ENCODE measurements around the gene PNMA8A. TPM values are rescaled to one million over a fixed set of nuclear protein-coding genes. Genes with fewer than 3 reads are reported as not detected.

The PNMA8A gene
- total RNA-seq, 1 experiment from 2014 or later: not detected

GRCh38 chr19:46453661-46454060, 17.7 kb downstream of the PNMA8A start:
- Histone ChIP-seq H3K27ac (ENCODE audit: low read depth, low read length) (no peak overlapping the region), H2AFZ (ENCODE audit: low read depth, low read length, poor library complexity, severe bottlenecking) (no peak overlapping the region), H4K20me1 (ENCODE audit: insufficient read depth) (no peaks in the 10 kb centered on the region), H3K9me2 (ENCODE audit: insufficient read depth) (no peaks in the 10 kb centered on the region), H3K9ac (ENCODE audit: low read length) (no peak overlapping the region), H3K4me1 (ENCODE audit: control insufficient read depth in 1 of 2, insufficient read depth in 2 of 2, low read length in 2 of 2) (no peaks in the 10 kb centered on the region), H3K36me3 (ENCODE audit: control insufficient read depth in 1 of 2, insufficient read depth in 2 of 2, low read length in 2 of 2) (no peaks in the 10 kb centered on the region), H3K9me3 (ENCODE audit: control insufficient read depth in 1 of 2, insufficient read depth in 1 of 2, low read depth in 1 of 2, low read length in 2 of 2) (no peaks in the 10 kb centered on the region), H3K4me2 (ENCODE audit: low read length) (no peak overlapping the region), H3K79me2 (ENCODE audit: insufficient read depth, low read length) (no peaks in the 10 kb centered on the region), H3K4me3 (replicated peaks in 1 of 2; ENCODE audit: low read depth in 1 of 2, low read length in 2 of 2) (no peak overlapping the region), H3K27me3 (ENCODE audit: insufficient read depth, low read length) (no peaks in the 10 kb centered on the region)
- ATAC-seq (no peak), DNase-seq (ENCODE audit: low read depth, low spot score) (no peak)
- ChIA-PET CTCF (no interaction called here), POLR2A (no interaction called here), RAD21 (ENCODE audit: low non-redundant PET in 1 of 2, low total read pairs in 2 of 2, uncharacterized antibody in 2 of 2, unreplicated experiment in 2 of 2) (no interaction called here)
- intact Hi-C loops (cut with micrococcal nuclease): no loop called here
- TF ChIP-seq RAD21 (IDR thresholded peaks at IDR 0.05; ENCODE audit: low read depth) (no peak), MAX (IDR thresholded peaks at IDR 0.05) (no peak), REST (IDR thresholded peaks at IDR 0.05; ENCODE audit: low read depth) (no peak), EZH2 (IDR thresholded peaks at IDR 0.05) (no peak), CEBPB (IDR thresholded peaks at IDR 0.05; ENCODE audit: low read depth) (no peak), YY1 (IDR thresholded peaks at IDR 0.05; ENCODE audit: extremely low read depth, insufficient replicate concordance, low read depth, low read length) (no peak), ATF3 (IDR thresholded peaks at IDR 0.05) (no peak), SRF (IDR thresholded peaks at IDR 0.05; ENCODE audit: low read depth) (no peak), TCF7L2 (IDR thresholded peaks at IDR 0.05; ENCODE audit: borderline replicate concordance, extremely low read depth, insufficient read depth, insufficient read length) (no peak), EZH2phosphoT487 (IDR thresholded peaks at IDR 0.05; ENCODE audit: borderline replicate concordance) (no peak), POLR2A (IDR thresholded peaks at IDR 0.05; ENCODE audit: borderline replicate concordance, extremely low read depth, insufficient read depth, insufficient read length) (no peak), EGR1 (IDR thresholded peaks at IDR 0.05; ENCODE audit: low read depth) (no peak), FOSL1 (IDR thresholded peaks at IDR 0.05; ENCODE audit: low read depth) (no peak), ELF1 (IDR thresholded peaks at IDR 0.05; ENCODE audit: borderline replicate concordance, low read depth) (no peak)
- BruUV-seq (replicated peaks): no TSS peak
